ENCODE data around the gene EBNA1BP2. TPM values are rescaled to one million over a fixed set of nuclear protein-coding genes. Genes with fewer than 3 reads are reported as not detected.

Gene EBNA1BP2
- total and polyA plus RNA-seq, 2 of the 13 experiments (the other 11 are each of a cell fraction or from before 2014, with no cell fraction given): 27.1 to 102 TPM

DNA sequence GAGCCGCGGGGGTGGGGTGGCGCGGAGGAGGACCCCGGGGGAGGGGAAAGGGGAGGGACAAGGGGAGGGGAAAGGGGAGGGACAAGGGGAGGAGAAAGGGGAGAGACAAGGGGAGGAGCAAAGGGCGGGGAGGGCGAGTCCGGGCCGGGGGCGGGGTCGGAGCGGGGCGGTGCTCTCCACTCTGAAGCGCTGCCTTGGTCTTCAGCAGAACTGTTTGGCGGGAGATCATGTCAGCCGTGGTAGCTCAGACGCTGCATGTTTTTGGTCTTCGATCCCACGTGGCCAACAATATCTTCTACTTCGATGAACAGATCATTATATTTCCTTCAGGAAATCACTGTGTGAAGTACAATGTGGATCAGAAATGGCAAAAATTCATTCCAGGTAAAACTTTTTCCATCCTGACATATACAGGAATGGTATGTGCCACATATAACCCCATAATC, 460 bp upstream of the EBNA1BP2 start (continued):
- 0 out of 2 replicates have a peak, but pooled peaks have one; percentile 57 for TF ChIP-seq ZNF605 (CRISPR knock-in tag; IDR thresholded peaks at IDR 0.05)
- TF ChIP-seq, protein P1, sequence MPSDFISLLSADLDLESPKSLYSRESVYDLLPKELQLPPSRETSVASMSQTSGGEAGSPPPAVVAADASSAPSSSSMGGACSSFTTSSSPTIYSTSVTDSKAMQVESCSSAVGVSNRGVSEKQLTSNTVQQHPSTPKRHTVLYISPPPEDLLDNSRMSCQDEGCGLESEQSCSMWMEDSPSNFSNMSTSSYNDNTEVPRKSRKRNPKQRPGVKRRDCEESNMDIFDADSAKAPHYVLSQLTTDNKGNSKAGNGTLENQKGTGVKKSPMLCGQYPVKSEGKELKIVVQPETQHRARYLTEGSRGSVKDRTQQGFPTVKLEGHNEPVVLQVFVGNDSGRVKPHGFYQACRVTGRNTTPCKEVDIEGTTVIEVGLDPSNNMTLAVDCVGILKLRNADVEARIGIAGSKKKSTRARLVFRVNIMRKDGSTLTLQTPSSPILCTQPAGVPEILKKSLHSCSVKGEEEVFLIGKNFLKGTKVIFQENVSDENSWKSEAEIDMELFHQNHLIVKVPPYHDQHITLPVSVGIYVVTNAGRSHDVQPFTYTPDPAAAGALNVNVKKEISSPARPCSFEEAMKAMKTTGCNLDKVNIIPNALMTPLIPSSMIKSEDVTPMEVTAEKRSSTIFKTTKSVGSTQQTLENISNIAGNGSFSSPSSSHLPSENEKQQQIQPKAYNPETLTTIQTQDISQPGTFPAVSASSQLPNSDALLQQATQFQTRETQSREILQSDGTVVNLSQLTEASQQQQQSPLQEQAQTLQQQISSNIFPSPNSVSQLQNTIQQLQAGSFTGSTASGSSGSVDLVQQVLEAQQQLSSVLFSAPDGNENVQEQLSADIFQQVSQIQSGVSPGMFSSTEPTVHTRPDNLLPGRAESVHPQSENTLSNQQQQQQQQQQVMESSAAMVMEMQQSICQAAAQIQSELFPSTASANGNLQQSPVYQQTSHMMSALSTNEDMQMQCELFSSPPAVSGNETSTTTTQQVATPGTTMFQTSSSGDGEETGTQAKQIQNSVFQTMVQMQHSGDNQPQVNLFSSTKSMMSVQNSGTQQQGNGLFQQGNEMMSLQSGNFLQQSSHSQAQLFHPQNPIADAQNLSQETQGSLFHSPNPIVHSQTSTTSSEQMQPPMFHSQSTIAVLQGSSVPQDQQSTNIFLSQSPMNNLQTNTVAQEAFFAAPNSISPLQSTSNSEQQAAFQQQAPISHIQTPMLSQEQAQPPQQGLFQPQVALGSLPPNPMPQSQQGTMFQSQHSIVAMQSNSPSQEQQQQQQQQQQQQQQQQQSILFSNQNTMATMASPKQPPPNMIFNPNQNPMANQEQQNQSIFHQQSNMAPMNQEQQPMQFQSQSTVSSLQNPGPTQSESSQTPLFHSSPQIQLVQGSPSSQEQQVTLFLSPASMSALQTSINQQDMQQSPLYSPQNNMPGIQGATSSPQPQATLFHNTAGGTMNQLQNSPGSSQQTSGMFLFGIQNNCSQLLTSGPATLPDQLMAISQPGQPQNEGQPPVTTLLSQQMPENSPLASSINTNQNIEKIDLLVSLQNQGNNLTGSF (CRISPR knock-in tag; IDR thresholded peaks at IDR 0.05): peak; percentile 68; the same call in 1 of the 2 replicates
- peak; percentile 54; the same call in 1 of the 2 replicates for TF ChIP-seq ZNF441 (CRISPR knock-in tag; IDR thresholded peaks at IDR 0.05; ENCODE audit: borderline replicate concordance)
- TF ChIP-seq, protein P2, sequence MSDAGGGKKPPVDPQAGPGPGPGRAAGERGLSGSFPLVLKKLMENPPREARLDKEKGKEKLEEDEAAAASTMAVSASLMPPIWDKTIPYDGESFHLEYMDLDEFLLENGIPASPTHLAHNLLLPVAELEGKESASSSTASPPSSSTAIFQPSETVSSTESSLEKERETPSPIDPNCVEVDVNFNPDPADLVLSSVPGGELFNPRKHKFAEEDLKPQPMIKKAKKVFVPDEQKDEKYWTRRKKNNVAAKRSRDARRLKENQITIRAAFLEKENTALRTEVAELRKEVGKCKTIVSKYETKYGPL (CRISPR knock-in tag; IDR thresholded peaks at IDR 0.05): peak; percentile 23; the same call in 1 of the 2 replicates
- TF ChIP-seq NR2F6 (IDR thresholded peaks at IDR 0.05): no peak
- 0 out of 2 replicates have a peak, but pooled peaks have one; percentile 4 for TF ChIP-seq NR2F6 (CRISPR knock-in tag; IDR thresholded peaks at IDR 0.05)
- TF ChIP-seq, protein P3, sequence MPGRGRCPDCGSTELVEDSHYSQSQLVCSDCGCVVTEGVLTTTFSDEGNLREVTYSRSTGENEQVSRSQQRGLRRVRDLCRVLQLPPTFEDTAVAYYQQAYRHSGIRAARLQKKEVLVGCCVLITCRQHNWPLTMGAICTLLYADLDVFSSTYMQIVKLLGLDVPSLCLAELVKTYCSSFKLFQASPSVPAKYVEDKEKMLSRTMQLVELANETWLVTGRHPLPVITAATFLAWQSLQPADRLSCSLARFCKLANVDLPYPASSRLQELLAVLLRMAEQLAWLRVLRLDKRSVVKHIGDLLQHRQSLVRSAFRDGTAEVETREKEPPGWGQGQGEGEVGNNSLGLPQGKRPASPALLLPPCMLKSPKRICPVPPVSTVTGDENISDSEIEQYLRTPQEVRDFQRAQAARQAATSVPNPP (CRISPR knock-in tag; IDR thresholded peaks at IDR 0.05): no peak
- TF ChIP-seq TEAD3 (CRISPR knock-in tag; optimal IDR thresholded peaks at IDR 0.05; ENCODE audit: borderline replicate concordance): peak; percentile 12
- 0 out of 2 replicates have a peak, but pooled peaks have one; percentile 53 for TF ChIP-seq ZNF557 (CRISPR knock-in tag; IDR thresholded peaks at IDR 0.05)
- peak; percentile 77; the same call in 1 of the 2 replicates for TF ChIP-seq ZNF616 (CRISPR knock-in tag; IDR thresholded peaks at IDR 0.05; ENCODE audit: low read depth)
- peak; percentile 75; the same call in 1 of the 2 replicates for TF ChIP-seq ZNF790 (CRISPR knock-in tag; IDR thresholded peaks at IDR 0.05; ENCODE audit: borderline replicate concordance)
- TF ChIP-seq, protein P4, sequence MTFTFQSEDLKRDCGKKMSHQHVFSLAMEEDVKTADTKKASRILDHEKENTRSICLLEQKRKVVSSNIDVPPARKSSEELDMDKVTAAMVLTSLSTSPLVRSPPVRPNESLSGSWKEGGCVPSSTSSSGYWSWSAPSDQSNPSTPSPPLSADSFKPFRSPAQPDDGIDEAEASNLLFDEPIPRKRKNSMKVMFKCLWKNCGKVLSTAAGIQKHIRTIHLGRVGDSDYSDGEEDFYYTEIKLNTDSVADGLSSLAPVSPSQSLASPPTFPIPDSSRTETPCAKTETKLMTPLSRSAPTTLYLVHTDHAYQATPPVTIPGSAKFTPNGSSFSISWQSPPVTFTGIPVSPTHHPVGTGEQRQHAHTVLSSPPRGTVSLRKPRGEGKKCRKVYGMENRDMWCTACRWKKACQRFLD (CRISPR knock-in tag; IDR thresholded peaks at IDR 0.05; ENCODE audit: borderline replicate concordance): peak; percentile 58; the same call in 1 of the 2 replicates
- TF ChIP-seq ZNF792 (CRISPR knock-in tag; IDR thresholded peaks at IDR 0.05): 0 out of 2 replicates have a peak, but pooled peaks have one; percentile 19
- TF ChIP-seq ZNF230 (CRISPR knock-in tag; IDR thresholded peaks at IDR 0.05): 0 out of 2 replicates have a peak, but pooled peaks have one; percentile 43
- TF ChIP-seq NFYB (CRISPR knock-in tag; IDR thresholded peaks at IDR 0.05): 0 out of 2 replicates have a peak, but pooled peaks have one; percentile 13
- TF ChIP-seq ZNF264 (CRISPR knock-in tag; IDR thresholded peaks at IDR 0.05): peak; percentile 58
- TF ChIP-seq ZNF232 (CRISPR knock-in tag; IDR thresholded peaks at IDR 0.05; ENCODE audit: borderline replicate concordance): 0 out of 2 replicates have a peak, but pooled peaks have one; percentile 53
- 0 out of 2 replicates have a peak, but pooled peaks have one; percentile 18 for TF ChIP-seq ZNF607 (CRISPR knock-in tag; IDR thresholded peaks at IDR 0.05; ENCODE audit: borderline replicate concordance)
- TF ChIP-seq, protein P5, sequence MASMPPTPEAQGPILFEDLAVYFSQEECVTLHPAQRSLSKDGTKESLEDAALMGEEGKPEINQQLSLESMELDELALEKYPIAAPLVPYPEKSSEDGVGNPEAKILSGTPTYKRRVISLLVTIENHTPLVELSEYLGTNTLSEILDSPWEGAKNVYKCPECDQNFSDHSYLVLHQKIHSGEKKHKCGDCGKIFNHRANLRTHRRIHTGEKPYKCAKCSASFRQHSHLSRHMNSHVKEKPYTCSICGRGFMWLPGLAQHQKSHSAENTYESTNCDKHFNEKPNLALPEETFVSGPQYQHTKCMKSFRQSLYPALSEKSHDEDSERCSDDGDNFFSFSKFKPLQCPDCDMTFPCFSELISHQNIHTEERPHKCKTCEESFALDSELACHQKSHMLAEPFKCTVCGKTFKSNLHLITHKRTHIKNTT (CRISPR knock-in tag; IDR thresholded peaks at IDR 0.05): no peak
- TF ChIP-seq ZNF501 (CRISPR knock-in tag; IDR thresholded peaks at IDR 0.05): 0 out of 2 replicates have a peak, but pooled peaks have one; percentile 14
- peak; percentile 92 for TF ChIP-seq ZNF30 (CRISPR knock-in tag; IDR thresholded peaks at IDR 0.05)
- TF ChIP-seq HNRNPUL1 (IDR thresholded peaks at IDR 0.05; ENCODE audit: low read depth, low read length): no peak
